GM20000 (cell line): ENCODE measurements around the gene GCAT.

Source experiments
- DNase-seq: peaks from one replicate; pipeline ENCODE4 v3.0.0; 2012; ENCODE audit warnings: low spot score
- TF ChIP-seq, protein P1 (sequence below): IDR thresholded peaks from 2 replicates; pipeline ENCODE4 v1.5.1; 2012; ENCODE audit warnings: mild to moderate bottlenecking, control low read depth; ENCODE audit errors: extremely low read depth, missing control alignments

GCAT gene

GRCh38 chr22:37849089-37849751 lies 41.5 kb downstream of the GCAT start, which contains the start of gene EIF3L:
Gene EIF3L, plus strand, starts transcription at chr22:37849419. Its CDS starts 31 bp downstream, at chr22:37849450.
- DNase-seq, result peak; percentile 93
- TF ChIP-seq, protein P1, sequence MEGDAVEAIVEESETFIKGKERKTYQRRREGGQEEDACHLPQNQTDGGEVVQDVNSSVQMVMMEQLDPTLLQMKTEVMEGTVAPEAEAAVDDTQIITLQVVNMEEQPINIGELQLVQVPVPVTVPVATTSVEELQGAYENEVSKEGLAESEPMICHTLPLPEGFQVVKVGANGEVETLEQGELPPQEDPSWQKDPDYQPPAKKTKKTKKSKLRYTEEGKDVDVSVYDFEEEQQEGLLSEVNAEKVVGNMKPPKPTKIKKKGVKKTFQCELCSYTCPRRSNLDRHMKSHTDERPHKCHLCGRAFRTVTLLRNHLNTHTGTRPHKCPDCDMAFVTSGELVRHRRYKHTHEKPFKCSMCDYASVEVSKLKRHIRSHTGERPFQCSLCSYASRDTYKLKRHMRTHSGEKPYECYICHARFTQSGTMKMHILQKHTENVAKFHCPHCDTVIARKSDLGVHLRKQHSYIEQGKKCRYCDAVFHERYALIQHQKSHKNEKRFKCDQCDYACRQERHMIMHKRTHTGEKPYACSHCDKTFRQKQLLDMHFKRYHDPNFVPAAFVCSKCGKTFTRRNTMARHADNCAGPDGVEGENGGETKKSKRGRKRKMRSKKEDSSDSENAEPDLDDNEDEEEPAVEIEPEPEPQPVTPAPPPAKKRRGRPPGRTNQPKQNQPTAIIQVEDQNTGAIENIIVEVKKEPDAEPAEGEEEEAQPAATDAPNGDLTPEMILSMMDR, result no peak

DNA sequence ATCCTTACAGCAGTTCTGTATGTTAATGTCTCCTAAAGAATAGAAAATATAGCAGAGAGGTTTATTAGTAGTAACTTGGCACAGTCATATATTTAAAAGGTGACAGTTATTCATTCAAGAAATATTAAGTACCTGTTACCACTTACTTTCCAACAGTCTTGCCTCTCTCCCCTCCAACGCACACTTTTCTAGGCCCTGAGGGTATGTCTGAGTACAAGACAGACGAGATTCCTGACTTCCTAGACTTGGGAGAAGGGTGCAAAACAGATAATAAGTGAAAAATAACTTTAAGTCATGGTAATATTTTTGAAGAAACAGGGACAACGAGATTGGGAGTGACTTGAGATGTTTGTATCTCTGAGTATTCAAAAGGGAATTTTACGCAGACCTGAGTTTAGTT lies 43.1 kb downstream of the GCAT start:
- TF ChIP-seq, protein P1, result no peak
- no peak for DNase-seq

GRCh38 chr22:37852418-37852817 lies 44.7 kb downstream of the GCAT start:
- DNase-seq, result no peak
- TF ChIP-seq, protein P1, result no peak

DNA sequence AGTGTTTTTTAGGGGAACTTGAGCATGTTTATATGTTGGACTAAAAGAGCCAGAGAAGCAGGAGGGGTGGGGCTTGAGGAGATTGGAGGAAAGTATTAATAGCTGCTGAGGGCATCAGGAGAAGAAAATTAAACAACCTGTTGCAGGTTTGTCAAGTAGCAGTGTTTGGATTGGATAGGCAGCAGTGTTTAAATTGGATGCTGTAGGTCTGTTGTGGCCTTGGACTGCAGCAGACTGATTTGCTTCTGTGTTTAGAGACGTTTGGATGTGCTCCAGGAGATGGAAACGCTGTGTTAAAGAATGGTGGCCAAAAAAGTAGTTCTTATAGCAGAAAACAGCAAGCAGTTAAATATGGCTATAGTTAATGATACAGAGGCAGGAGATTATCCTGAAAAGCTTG lies 47.2 kb downstream of the GCAT start:
- DNase-seq, result no peak
- TF ChIP-seq, protein P1, result no peak

- no peak for DNase-seq
- TF ChIP-seq, protein P1, result no peak
Observed at GRCh38 chr22:37855462-37855861, 47.7 kb downstream of the GCAT start.

DNA sequence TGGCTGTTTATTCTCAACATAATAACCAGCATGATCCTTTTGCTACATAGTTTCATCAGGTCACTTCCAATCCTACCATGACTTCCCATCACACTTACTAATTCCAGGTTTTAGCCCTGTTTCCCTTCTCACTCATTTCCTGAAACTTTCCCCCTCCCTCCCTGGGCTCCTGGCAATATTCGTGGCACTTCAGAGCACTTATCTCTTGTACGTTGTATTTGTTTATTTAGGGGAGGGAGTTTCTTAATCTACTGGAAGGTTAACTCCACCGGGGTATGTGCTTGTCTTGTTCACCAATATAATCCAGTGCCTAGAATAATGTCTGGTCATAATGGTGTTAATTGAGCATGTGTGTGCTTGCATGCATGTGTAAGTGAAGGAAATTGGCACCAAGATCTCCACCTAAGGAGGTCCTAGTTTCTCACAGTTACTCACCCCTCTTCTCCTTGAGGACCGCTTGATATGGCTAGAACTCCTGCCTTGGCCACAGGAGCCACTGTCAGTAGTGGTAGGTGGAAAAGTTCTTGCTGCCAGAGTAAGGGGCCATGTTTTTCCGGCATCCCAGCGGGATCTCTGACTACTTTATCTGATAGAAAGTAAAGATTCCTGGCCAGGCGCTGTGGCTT lies 53.2 kb downstream of the GCAT start:
- no peak for DNase-seq
- TF ChIP-seq, protein P1, result no peak

DNA sequence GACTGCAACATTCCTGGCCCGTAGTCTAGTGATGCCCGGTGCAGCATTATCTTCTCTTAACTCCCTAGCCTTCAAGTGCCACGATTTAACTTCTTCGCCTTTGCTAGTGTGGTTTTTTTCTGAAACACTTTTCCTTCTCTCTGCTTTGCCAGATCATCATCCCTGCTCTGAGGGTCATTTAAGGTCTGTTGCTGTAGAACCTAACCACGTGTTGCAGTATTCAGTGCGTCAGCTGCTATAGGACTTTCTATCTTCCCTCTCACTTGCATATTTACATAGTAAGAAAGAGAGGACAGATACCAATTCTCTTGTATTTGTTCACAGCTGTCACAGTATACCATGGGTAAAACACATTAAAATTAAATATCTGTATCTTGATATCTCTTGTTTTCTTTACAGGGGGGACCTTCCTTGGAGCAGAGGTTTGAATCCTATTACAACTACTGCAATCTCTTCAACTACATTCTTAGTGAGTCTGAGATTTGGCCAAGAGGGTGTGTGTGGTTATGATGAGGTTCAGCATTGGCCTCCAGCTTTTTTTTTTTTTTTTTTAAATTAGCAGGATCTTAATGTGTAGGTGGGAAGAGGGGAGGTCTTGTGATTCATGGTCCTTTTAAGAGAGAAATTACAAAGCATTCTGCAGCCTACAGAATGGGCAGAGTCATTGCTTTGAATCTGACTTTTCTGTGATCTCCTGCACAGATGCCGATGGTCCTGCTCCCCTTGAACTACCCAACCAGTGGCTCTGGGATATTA lies 55.0 kb downstream of the GCAT start:
- DNase-seq, result no peak
- TF ChIP-seq, protein P1, result no peak
